ENCODE data around the gene GBP3.
"Not testable (repeated sequence)": the region's sequence is repeated elsewhere in the genome, so short reads cannot be mapped to it uniquely, and the experiment has no call there.

GBP3 gene

GRCh38 chr1:88984569-88984968 lies 38.1 kb downstream of the GBP3 start:
- Histone ChIP-seq H3K79me2 (ENCODE audit: low read length) (peaks cover 60% of the 10 kb centered on the region), H3K27me3 (ENCODE audit: low read depth, low read length) (no peaks in the 10 kb centered on the region), H3K4me1 (ENCODE audit: low read length) (peaks cover 14% of the 10 kb centered on the region), H4K20me1 (ENCODE audit: insufficient read depth, low read length) (peaks cover 2% of the 10 kb centered on the region; the same call in 1 of the 2 replicates), H3K27ac (ENCODE audit: low read length) (no peak overlapping the region), H3K36me3 (replicated peaks; ENCODE audit: low read depth, low read length) (peaks cover 18% of the 10 kb centered on the region), H3K4me2 (ENCODE audit: low read length) (peak overlapping the region; percentile 14; the same call in 1 of the 2 replicates), H3K9me3 (ENCODE audit: insufficient read depth, low read length) (no peaks in the 10 kb centered on the region), H3K4me3 (ENCODE audit: low read length) (no peak overlapping the region), H2AFZ (ENCODE audit: low read depth, low read length) (no peak overlapping the region), H3K9ac (ENCODE audit: low read length) (no peak overlapping the region)
- TF ChIP-seq CTCF (IDR thresholded peaks at IDR 0.05; ENCODE audit: low read depth, low read length) (no peak), EZH2phosphoT487 (IDR thresholded peaks at IDR 0.05; ENCODE audit: low read depth) (no peak)

GRCh38 chr1:88983791-88984559 lies 38.7 kb downstream of the GBP3 start:
- Histone ChIP-seq H3K4me2 (ENCODE audit: low read length) (peak overlapping the region; percentile 14), H2AFZ (ENCODE audit: low read depth, low read length) (no peak overlapping the region), H3K27me3 (ENCODE audit: low read depth, low read length) (no peaks in the 10 kb centered on the region), H4K20me1 (ENCODE audit: insufficient read depth, low read length) (peaks cover 4% of the 10 kb centered on the region; the same call in 1 of the 2 replicates), H3K4me3 (ENCODE audit: low read length) (no peak overlapping the region), H3K79me2 (ENCODE audit: low read length) (peaks cover 57% of the 10 kb centered on the region), H3K9ac (ENCODE audit: low read length) (no peak overlapping the region), H3K4me1 (ENCODE audit: low read length) (peaks cover 17% of the 10 kb centered on the region), H3K9me3 (ENCODE audit: insufficient read depth, low read length) (no peaks in the 10 kb centered on the region), H3K36me3 (replicated peaks; ENCODE audit: low read depth, low read length) (peaks cover 18% of the 10 kb centered on the region), H3K27ac (ENCODE audit: low read length) (no peak overlapping the region)
- TF ChIP-seq CTCF (IDR thresholded peaks at IDR 0.05; ENCODE audit: low read depth, low read length) (peak; percentile 45), EZH2phosphoT487 (IDR thresholded peaks at IDR 0.05; ENCODE audit: low read depth) (no peak)

GRCh38 chr1:88982055-88982454 lies 40.6 kb downstream of the GBP3 start:
- no peak overlapping the region for H3K4me3 ChIP-seq (ENCODE audit: low read length)
- no peak overlapping the region for H3K4me2 ChIP-seq (ENCODE audit: low read length)
- no peaks in the 10 kb centered on the region for H3K9me3 ChIP-seq (ENCODE audit: insufficient read depth, low read length)
- H3K79me2 ChIP-seq (ENCODE audit: low read length), result peaks cover 38% of the 10 kb centered on the region
- TF ChIP-seq CTCF (IDR thresholded peaks at IDR 0.05; ENCODE audit: low read depth, low read length) (no peak), EZH2phosphoT487 (IDR thresholded peaks at IDR 0.05; ENCODE audit: low read depth) (no peak)
- peaks cover 17% of the 10 kb centered on the region for H3K4me1 ChIP-seq (ENCODE audit: low read length)
- peaks cover 11% of the 10 kb centered on the region for H3K36me3 ChIP-seq (replicated peaks; ENCODE audit: low read depth, low read length)
- no peak overlapping the region for H2AFZ ChIP-seq (ENCODE audit: low read depth, low read length)
- no peaks in the 10 kb centered on the region for H3K27me3 ChIP-seq (ENCODE audit: low read depth, low read length)
- H3K9ac ChIP-seq (ENCODE audit: low read length), result no peak overlapping the region
- H4K20me1 ChIP-seq (ENCODE audit: insufficient read depth, low read length), result peaks cover 4% of the 10 kb centered on the region; the same call in 1 of the 2 replicates
- no peak overlapping the region for H3K27ac ChIP-seq (ENCODE audit: low read length)

GRCh38 chr1:88981506-88981905 lies 41.2 kb downstream of the GBP3 start:
- H3K27me3 ChIP-seq (ENCODE audit: low read depth, low read length); H3K4me2 ChIP-seq (ENCODE audit: low read length); H3K27ac ChIP-seq (ENCODE audit: low read length); H2AFZ ChIP-seq (ENCODE audit: low read depth, low read length); H3K4me3 ChIP-seq (ENCODE audit: low read length); H3K9ac ChIP-seq (ENCODE audit: low read length); H4K20me1 ChIP-seq (ENCODE audit: insufficient read depth, low read length); H3K9me3 ChIP-seq (ENCODE audit: insufficient read depth, low read length); H3K36me3 ChIP-seq (replicated peaks; ENCODE audit: low read depth, low read length): not testable (repeated sequence)
- peaks cover 17% of the 10 kb centered on the region for H3K4me1 ChIP-seq (ENCODE audit: low read length)
- H3K79me2 ChIP-seq (ENCODE audit: low read length), result peaks cover 33% of the 10 kb centered on the region

Data from OCI-LY3 (cell line).